ENCODE measurements around the gene PRPF39.
A peak's percentile ranks its signal among the peaks of the same experiment; 100 is the strongest.
"Not testable (repeated sequence)": the region's sequence is repeated elsewhere in the genome, so short reads cannot be mapped to it uniquely, and the experiment has no call there.

PRPF39 gene

GRCh38 chr14:45083976-45084722 lies at the start of gene PRPF39:
Gene PRPF39 (plus strand): TSS chr14:45084116. CDS start chr14:45095240, 11,124 bp downstream.
- peak; percentile 90 for DNase-seq (ENCODE audit: low spot score)

GRCh38 chr14:45034730-45035129 lies 49.2 kb upstream of the PRPF39 start:
- no peak for DNase-seq (ENCODE audit: low spot score)

DNA sequence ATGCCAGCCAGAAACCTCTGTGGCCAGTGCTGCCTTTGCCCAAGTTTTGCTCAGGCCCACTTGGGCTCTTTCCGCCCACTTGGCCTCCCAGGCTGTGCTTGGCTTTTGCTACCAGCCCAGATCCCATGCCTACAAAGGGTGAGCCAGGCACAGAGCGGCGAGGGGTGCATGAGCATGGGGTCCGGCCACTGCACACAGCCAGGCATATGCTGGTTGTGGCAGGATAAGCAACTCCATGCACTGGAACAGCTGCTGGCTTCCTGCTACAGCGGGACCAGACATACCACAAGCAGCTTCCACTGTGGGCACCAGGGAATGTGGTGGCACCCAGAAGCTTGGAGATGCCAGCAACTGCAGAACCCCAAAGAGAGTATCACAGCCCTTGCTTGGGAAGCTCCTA lies 45.7 kb upstream of the PRPF39 start:
- DNase-seq (ENCODE audit: low spot score): no peak

GRCh38 chr14:45038865-45039264 lies 45.1 kb upstream of the PRPF39 start:
- DNase-seq (ENCODE audit: low spot score): no peak

DNA sequence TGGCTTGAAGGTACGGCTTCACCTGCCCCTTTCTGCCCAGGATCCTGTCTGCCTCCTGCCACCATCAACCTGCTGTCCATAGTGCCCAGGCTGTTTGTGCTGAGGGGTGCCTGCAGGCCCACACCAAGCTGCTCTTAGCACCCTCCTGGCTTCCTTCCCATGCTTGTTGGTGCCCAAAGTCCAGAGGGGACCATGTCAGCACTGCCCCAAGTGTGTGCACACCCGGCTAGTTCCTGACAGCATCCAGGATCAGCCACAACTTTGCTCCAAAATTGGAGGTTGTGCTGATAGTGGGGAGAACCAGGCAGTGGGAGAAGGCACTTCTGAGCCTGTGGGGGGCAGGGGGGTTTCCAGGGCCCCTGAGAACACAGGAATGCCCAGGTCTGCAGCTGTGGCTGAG lies 44.5 kb upstream of the PRPF39 start:
- no peak for DNase-seq (ENCODE audit: low spot score)

DNA sequence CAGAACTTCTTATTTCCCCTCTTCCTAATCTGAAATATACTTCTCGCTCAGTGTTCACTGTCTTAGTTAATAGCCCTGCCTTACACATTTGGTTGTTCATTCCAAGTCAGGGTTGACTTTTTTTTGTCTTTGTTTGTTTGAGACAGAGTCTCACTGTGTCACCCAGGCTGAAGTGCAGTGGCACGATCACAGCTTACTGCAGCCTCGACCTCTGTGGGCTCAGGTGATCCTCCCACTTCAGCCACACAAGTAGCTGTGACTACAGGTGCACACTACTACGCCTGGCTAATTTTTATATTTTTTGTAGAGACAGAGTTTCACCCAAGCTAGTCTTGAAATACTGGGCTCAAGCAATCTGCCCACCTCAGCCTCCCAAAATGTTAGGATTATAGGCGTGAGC lies 42.3 kb upstream of the PRPF39 start:
- no peak for DNase-seq (ENCODE audit: low spot score)

DNA sequence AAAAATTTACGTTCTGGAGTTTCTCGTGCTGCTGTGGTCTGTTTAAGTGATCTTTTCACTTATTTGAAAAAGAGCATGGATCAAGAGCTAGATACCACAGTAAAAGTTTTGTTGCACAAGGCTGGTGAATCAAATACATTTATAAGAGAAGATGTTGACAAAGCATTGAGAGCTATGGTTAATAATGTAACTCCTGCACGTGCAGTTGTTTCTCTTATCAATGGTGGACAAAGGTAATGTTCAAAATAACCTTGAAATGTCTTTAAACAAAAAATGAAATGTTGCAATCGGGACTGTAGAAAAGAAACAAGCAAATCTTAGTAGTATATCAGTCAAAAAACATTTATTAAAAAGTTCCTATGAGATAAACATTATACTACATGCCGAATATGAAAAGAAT lies 39.3 kb upstream of the PRPF39 start:
- no peak for DNase-seq (ENCODE audit: low spot score)

DNA sequence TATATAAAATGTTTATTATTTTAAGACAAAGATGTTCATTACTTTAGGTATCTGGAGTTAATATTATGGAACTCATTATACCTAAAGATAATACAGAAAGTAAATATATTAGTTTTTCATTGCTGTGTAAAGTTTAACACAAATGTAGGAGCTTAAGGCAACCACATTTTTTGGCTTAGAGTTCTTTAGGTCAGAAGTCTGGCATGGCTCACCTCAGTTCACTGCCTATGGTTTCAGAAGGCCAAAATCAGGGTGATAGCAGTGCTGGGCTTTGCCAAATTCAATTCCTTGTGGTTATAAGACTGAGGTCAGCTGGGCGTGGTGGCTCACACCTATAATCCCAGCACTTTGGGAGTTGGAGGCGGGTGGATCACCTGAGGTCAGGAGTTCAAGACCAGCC lies 35.5 kb upstream of the PRPF39 start:
- DNase-seq (ENCODE audit: low spot score): no peak

DNA sequence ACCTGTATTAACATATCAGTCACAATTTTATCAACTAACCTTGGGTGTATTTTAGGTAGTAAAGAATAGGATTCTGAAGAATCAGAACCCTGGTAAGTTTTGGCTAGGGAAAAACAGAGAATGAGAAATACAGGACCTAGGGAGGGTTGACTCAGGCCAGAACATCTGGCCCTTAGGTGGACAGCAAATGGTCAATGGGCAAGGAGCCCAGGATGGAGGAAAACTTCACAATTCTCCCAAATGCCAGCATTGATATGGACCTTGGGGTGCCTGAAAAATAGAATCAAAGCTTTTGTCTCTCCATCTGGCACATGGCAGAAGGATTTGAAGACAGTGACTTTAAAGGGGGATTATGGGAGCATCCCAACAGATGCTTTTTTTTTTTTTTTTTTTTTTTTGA lies 32.7 kb upstream of the PRPF39 start:
- DNase-seq (ENCODE audit: low spot score): no peak

DNA sequence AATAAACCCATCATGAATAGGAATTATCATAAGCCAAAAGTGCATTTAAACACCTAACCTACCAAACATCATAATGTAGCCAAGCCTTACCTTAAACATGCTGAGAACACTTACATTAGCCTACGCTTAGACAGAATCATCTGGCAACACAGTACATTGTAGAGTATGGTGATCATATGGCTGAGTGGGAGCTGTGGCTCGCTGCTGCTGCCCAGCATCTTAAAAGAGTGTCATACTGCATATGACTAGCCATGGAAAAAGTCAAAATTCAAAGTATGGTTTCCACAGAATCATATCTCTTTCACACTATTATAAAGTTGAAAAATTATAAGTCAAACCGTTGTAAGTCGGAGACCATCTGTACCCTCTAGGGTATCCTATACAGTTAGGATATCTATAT lies 32.0 kb upstream of the PRPF39 start:
- DNase-seq (ENCODE audit: low spot score): no peak

GRCh38 chr14:45057349-45057748 lies 26.6 kb upstream of the PRPF39 start:
- DNase-seq (ENCODE audit: low spot score): no peak

- DNase-seq (ENCODE audit: low spot score): no peak
These were observed 26.0 kb upstream of the PRPF39 start for GRCh38 chr14:45057881-45058364.

DNA sequence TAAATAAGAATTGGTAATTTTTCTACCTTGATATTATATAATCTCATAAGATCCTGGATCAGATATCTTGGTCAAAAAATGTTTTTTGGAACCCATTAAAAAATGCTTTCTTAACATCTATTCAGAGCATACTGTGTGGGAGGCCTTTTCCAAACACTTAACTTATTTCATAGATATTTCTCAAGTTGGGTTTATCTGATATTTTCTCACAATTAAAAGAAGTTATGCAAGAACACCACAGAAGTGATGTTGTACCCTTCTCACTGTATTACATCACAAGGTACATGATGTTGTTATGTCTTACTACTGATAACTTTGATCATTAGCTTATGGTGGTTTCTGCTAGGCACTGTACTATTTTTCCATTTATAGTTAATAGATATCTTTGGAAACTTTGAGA lies 23.4 kb upstream of the PRPF39 start:
- no peak for DNase-seq (ENCODE audit: low spot score)

DNA sequence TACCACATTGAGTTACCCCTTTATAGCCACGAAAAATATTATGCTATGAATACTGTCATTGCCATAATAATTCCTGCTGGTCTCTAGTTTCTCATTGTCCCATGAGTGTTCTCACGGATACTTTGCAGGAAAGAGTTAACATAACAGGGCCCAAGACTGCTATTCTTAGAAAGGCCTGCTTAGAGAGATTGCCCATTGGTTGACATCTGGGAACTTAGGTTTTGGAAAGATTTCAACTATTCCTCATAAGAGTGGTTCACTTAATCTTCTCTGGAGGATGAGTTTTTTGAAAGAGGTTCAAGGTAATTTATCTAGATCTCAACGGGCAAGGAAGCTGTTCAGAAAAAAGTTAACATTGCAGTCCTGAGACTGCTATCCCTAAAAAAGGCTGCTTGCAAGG lies 18.4 kb upstream of the PRPF39 start:
- no peak for DNase-seq (ENCODE audit: low spot score)

- no peak for DNase-seq (ENCODE audit: low spot score)
These were observed 18.0 kb upstream of the PRPF39 start for GRCh38 chr14:45065956-45066355.

DNA sequence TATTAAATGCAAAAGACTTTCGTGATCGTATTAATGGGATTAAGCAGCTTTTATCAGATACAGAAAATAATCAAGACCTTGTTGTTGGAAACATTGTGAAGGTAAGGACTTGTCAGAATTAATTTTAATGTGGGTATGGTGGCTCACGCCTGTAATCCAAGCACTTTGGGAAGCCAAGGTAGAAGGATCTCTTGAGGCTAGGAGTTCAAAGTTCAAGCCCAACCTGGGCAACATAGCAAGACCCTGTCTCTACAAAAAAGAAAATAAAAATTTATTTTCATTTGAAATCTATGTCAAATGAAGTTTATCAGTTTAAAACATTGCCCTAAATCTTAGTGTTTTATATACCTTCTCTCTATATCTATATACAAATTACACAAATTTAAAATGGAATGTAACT lies 17.2 kb upstream of the PRPF39 start:
- no peak for DNase-seq (ENCODE audit: low spot score)

GRCh38 chr14:45068396-45068795 lies 15.5 kb upstream of the PRPF39 start:
- no peak for DNase-seq (ENCODE audit: low spot score)

DNA sequence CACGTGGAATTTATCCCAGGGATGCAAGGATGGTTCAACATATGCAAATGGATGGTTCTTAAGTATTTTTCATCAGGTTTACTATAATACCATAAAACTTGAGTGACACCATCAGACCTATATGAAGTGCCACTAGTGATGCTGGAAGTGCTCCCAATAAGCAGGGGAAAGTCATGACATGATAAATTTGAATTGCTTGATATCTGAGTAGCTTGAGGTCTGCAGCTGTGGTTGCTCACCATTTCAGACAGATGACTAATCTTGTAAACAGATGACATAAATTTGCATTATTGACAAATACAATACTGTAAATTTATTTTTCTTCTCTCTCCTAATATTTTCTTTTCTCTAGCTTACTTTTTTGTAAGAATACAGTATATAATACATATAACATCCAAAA lies 13.7 kb upstream of the PRPF39 start:
- DNase-seq (ENCODE audit: low spot score): peak; percentile 11

DNA sequence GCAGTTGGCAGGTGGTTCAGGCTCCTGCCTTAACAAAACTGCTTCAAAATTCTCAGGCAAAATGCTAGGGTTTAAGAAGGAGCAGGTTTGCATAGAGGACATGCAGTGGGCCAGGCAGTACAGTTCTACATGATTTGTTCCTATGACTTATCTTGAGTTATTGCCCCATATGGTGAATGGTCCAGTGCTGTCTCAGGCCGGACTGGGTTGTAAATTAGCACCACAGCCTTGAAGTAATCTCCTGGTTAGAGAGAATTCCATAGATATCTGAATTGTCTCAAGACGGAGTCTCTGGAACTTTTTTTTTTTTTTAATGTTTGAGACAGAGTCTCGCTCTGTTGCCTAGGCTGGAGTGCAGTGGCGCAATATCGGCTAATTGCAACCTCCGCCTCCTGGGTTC lies 11.8 kb upstream of the PRPF39 start:
- DNase-seq (ENCODE audit: low spot score): no peak

- DNase-seq (ENCODE audit: low spot score): no peak
These were observed 10.6 kb upstream of the PRPF39 start for GRCh38 chr14:45073231-45073879.

- no peak for DNase-seq (ENCODE audit: low spot score)
These were observed 5.6 kb upstream of the PRPF39 start for GRCh38 chr14:45078323-45078722.

- DNase-seq (ENCODE audit: low spot score): not testable (repeated sequence)
These were observed 3.4 kb upstream of the PRPF39 start for GRCh38 chr14:45080416-45080968.

DNA sequence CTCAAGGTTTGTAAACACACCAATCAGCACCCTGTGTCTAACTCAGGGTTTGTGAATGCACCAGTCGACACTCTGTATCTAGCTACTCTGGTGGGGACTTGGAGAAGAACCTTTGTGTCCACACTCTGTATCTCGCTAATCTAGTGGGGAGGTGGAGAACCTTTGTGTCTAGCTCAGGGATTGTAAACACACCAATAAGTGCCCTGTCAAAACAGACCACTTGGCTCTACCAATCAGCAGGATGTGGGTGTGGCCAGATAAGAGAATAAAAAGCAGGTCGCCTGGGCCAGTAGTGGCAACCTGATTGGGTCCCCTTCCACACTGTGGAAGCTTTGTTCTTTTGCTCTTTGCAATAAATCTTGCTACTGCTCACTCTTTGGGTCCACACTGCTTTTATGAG lies 2.8 kb upstream of the PRPF39 start:
- DNase-seq (ENCODE audit: low spot score): not testable (repeated sequence)

All from SW480 (cell line).